Gastroesophageal sphincter (tissue), 4 donors: ENCODE measurements around the gene KCNMB3. TPM values are rescaled to one million over a fixed set of nuclear protein-coding genes. Genes with fewer than 3 reads are reported as not detected.

Experiments
- ATAC-seq: fragments of 150-250 bp; one replicate; pipeline ENCODE4 v1.9.1; 2016; ENCODE audit warnings: mild to moderate bottlenecking, moderate library complexity
- H3K27ac ChIP-seq, 4 donors: fragments of 200-600 bp; sonication (generic) in 3 of 4; 1 replicate in 3 of 4; 2 replicates in 1 of 4; pipeline ENCODE4 v1.5.1; 2016 to 2019
- H3K27me3 ChIP-seq: fragments of 200-600 bp; sonication (generic); one replicate; pipeline ENCODE4 v1.5.1; 2019
- H3K36me3 ChIP-seq, 2 donors: fragments of 200-600 bp; sonication (generic); one replicate each; pipeline ENCODE4 v1.5.1; 2019; ENCODE audit warnings: control low read depth in 1 of 2
- H3K4me1 ChIP-seq, 3 donors: fragments of 200-600 bp; sonication (generic); 1 replicate in 2 of 3; 2 replicates in 1 of 3; pipeline ENCODE4 v1.5.1; 2016 to 2019; ENCODE audit warnings: control low read depth in 2 of 3
- H3K4me3 ChIP-seq, 2 donors: fragments of 200-600 bp; sonication (generic); one replicate each; pipeline ENCODE4 v1.5.1; 2019; ENCODE audit warnings: mild to moderate bottlenecking in 1 of 2, moderate library complexity in 1 of 2
- H3K9me3 ChIP-seq, 3 donors: fragments of 200-600 bp; sonication (generic); one replicate each; pipeline ENCODE4 v1.5.1; 2017 to 2019; ENCODE audit warnings: control low read depth in 2 of 3
- EP300 ChIP-seq: sonication (generic); formaldehyde crosslinking; IDR thresholded peaks from one replicate; pipeline ENCODE4 v1.6.1; 2017; ENCODE audit warnings: antibody characterized with exemption, mild to moderate bottlenecking
- POLR2A ChIP-seq, 2 donors: fragments of 450-650 bp; IDR thresholded peaks; one replicate each; pipeline ENCODE4 v1.6.1; 2017; ENCODE audit warnings: antibody characterized with exemption in 2 of 2, mild to moderate bottlenecking in 2 of 2, moderate library complexity in 1 of 2
- POLR2AphosphoS5 ChIP-seq: sonication (generic); formaldehyde crosslinking; IDR thresholded peaks from one replicate; pipeline ENCODE4 v1.6.1; 2017; ENCODE audit warnings: antibody characterized with exemption
- WGBS, 2 donors: methylation state at CpG; one replicate each; pipeline ENCODE4 v1.1.5; 2018; ENCODE audit warnings: low coverage in 1 of 2; 5-methylcytosine and 5-hydroxymethylcytosine counted together
- total RNA-seq, 4 donors: library from RNA; depleted of rRNA; stranded (reverse); fragments of >200 nt; gene quantifications; one replicate each; pipeline ENCODE4 v1.1.0, GENCODE V29; 2016
- TF ChIP-seq, protein P1 (sequence below), 4 experiments: fragments of 200-600 bp in 2 of 4; fragments of 450-650 bp in 2 of 4; sonication (generic) in 1 of 4; IDR thresholded peaks; one replicate each; pipeline ENCODE4 v1.5.1; 2017 to 2019; ENCODE audit warnings: antibody characterized with exemption in 4 of 4, mild to moderate bottlenecking in 2 of 4, moderate library complexity in 2 of 4

The KCNMB3 gene
- total RNA-seq, 4 donors from 2014 or later = 1.0 to 6.2 (median 4.1) TPM

DNA sequence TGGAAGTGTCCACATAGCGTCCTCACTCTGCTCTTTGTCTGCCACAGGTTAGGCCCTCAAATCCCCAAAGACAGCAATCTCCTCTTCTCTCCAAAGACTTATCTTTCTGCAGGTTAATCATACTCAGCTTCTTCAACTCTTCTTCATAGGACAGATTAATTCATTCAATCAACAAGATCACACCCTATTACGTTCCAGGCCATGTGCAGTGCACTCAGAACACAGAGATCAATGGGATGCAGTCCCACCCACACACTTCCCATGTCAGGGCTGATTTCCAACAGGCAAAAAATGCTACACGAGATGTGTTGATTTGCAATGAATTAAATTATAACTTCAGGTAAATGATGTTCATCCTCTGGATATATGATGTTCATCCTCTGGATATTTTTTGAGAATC is 38.4 kb upstream of the KCNMB3 start:
- H3K27me3 ChIP-seq = no peaks in the 10 kb centered on the region
- TF ChIP-seq, protein P1, sequence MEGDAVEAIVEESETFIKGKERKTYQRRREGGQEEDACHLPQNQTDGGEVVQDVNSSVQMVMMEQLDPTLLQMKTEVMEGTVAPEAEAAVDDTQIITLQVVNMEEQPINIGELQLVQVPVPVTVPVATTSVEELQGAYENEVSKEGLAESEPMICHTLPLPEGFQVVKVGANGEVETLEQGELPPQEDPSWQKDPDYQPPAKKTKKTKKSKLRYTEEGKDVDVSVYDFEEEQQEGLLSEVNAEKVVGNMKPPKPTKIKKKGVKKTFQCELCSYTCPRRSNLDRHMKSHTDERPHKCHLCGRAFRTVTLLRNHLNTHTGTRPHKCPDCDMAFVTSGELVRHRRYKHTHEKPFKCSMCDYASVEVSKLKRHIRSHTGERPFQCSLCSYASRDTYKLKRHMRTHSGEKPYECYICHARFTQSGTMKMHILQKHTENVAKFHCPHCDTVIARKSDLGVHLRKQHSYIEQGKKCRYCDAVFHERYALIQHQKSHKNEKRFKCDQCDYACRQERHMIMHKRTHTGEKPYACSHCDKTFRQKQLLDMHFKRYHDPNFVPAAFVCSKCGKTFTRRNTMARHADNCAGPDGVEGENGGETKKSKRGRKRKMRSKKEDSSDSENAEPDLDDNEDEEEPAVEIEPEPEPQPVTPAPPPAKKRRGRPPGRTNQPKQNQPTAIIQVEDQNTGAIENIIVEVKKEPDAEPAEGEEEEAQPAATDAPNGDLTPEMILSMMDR (IDR thresholded peaks at IDR 0.05) = no peak
- no peaks in the 10 kb centered on the region for H3K36me3 ChIP-seq
- no peak for ATAC-seq
- WGBS, 2 donors = 58 to 86% methylated on average over 1 to 3 of the region's 3 CpGs
- H3K9me3 ChIP-seq = no peaks in the 10 kb centered on the region
- H3K27ac ChIP-seq = no peak overlapping the region
- no peaks in the 10 kb centered on the region for H3K4me1 ChIP-seq
- H3K4me3 ChIP-seq = no peak overlapping the region

DNA sequence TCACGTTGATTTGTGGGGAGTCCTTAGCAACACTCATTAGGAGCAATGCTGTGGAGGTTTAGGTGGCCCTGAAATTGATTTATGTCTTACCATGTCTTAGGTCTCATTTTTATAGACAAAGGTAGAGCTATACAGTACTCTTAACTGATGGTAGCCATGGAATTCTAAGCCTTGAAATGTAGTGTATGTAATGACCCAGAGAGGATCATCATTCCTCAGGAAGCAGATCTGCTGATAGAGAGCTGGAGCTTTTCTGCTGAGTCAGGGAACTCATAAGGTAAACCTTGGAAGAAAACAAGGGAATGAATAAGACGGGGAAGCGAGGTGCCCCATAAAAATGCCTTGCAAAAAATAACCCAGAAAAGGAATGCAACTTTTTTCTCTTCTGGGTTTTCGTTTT is 37.9 kb upstream of the KCNMB3 start:
- Histone ChIP-seq H3K27ac (no peak overlapping the region), H3K27me3 (no peaks in the 10 kb centered on the region), H3K36me3 (no peaks in the 10 kb centered on the region), H3K9me3 (no peaks in the 10 kb centered on the region), H3K4me1 (no peaks in the 10 kb centered on the region), H3K4me3 (no peak overlapping the region)
- WGBS, 2 donors = 72 to 89% methylated on average over 3 to 4 of the region's 4 CpGs
- no peak for ATAC-seq
- TF ChIP-seq POLR2A (IDR thresholded peaks at IDR 0.05) (no peak), POLR2AphosphoS5 (no peak), EP300 (no peak)
- TF ChIP-seq, protein P1 (IDR thresholded peaks at IDR 0.05) = no peak

DNA sequence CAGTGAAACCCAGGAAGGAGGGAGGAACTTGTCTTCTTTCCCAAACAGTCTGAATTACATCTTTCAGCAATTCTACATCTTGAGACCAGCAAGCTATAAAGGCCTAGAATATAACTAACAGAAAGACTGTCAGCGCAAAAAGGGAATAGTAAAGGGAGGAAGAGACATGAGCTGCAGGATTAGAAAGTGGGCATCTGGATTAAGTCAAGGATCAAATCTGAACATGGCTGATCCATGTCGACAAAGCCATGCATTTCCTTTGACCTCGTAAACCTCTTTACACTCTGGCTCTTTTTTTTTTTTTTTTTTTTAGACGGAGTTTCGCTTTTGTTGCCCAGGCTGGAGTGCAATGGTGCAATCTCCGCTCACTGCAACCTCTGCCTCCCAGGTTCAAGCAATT is 35.4 kb upstream of the KCNMB3 start:
- ATAC-seq = no peak
- WGBS, 2 donors = 84 to 85% methylated on average over 5 to 6 of the region's 6 CpGs
- Histone ChIP-seq H3K9me3 (no peaks in the 10 kb centered on the region), H3K27me3 (no peaks in the 10 kb centered on the region), H3K36me3 (no peaks in the 10 kb centered on the region), H3K27ac (no peak overlapping the region), H3K4me1 (no peaks in the 10 kb centered on the region), H3K4me3 (no peak overlapping the region)
- TF ChIP-seq, protein P1 (IDR thresholded peaks at IDR 0.05) = no peak
- TF ChIP-seq EP300 = no peak
- TF ChIP-seq POLR2AphosphoS5 = no peak
- TF ChIP-seq POLR2A (IDR thresholded peaks at IDR 0.05) = no peak

DNA sequence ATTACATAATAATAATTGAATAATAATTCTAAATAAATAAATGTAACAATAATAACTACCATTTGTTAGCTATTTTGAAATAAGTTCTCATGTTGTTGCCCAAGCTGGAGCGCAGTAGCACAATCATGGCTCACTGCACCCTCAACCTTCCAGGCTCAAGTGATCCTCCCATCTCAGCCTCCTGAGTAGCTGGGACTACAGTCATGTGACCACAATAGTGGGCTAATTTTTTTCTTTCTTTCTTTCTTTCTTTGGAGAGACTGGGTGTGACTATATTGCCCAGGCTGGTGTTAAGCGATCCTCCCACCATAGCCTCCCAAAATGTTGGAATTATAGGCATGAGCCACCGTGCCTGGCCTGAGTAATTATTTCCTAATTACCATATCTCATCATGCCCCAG is 30.9 kb upstream of the KCNMB3 start:
- no peaks in the 10 kb centered on the region for H3K9me3 ChIP-seq
- no peak overlapping the region for H3K4me3 ChIP-seq
- ATAC-seq = no peak
- no peak overlapping the region for H3K27ac ChIP-seq
- TF ChIP-seq EP300 (no peak), POLR2A (IDR thresholded peaks at IDR 0.05) (no peak), POLR2AphosphoS5 (no peak)
- TF ChIP-seq, protein P1 (IDR thresholded peaks at IDR 0.05) = no peak
- 57% methylated on average over 2 of the region's 3 CpGs; no CpG with 5 or more reads in 1 of the 2 donors for WGBS, 2 donors
- H3K36me3 ChIP-seq = no peaks in the 10 kb centered on the region
- no peaks in the 10 kb centered on the region for H3K4me1 ChIP-seq
- peaks cover 9% of the 10 kb centered on the region for H3K27me3 ChIP-seq

DNA sequence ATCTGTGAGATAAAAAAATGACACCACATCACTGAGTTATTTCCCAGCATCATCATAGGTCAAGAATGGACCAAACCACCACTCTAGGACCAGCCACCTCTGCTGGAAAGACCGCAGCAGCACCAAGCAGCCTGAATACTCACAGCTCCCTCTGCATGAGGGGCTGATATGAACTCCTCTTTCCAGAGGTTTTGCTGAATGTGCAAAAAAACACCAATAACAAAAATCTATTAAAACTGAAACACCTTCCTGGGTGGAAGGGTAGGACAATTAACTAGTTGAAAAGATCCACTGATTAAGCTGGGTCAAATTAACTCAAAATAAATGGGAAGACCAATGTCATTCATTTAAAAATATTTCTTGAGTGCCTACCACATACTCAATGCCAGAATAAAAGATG is 28.9 kb upstream of the KCNMB3 start:
- Histone ChIP-seq H3K36me3 (no peaks in the 10 kb centered on the region), H3K27me3 (peaks cover 9% of the 10 kb centered on the region), H3K9me3 (no peaks in the 10 kb centered on the region), H3K4me1 (no peaks in the 10 kb centered on the region), H3K4me3 (no peak overlapping the region), H3K27ac (no peak overlapping the region)
- WGBS, 2 donors = 83% methylated on average over 1 of the region's 1 CpG; no CpG with 5 or more reads in 1 of the 2 donors
- TF ChIP-seq POLR2A (IDR thresholded peaks at IDR 0.05) (no peak), EP300 (no peak), POLR2AphosphoS5 (no peak)
- TF ChIP-seq, protein P1 (IDR thresholded peaks at IDR 0.05) = no peak
- no peak for ATAC-seq
